ENCODE measurements around the gene KATNBL1.

The KATNBL1 gene

GRCh38 chr15:34209421-34210282, at the start of gene KATNBL1:
KATNBL1 (minus strand) TSS chr15:34210096; CDS start chr15:34163676, 46,420 bp downstream.
- in situ Hi-C loops (cut with HindIII; ENCODE audit: low sequenced_read_pairs) = no loop called here

GRCh38 chr15:34259566-34259965, 49.7 kb upstream of the KATNBL1 start:
- in situ Hi-C loops (cut with HindIII; ENCODE audit: low sequenced_read_pairs) = no loop called here

DNA sequence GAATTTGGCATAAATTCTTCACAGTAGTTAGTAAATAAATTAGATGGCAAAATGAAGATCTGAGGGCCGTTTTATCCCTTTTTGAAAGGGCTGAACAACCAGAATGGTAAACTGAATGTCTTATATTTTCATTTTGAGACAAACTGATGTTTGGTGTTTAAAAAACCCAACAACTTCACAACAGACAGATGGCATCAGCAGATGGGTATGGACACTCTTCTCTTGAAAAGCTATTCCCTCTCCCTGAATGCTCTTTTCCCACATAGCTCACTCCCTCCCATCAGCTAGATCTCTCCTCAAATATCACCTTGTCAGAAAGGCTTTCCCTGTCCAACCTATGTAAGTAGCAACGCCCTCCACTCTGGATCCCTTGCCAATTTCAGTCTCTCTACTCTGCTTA, 48.3 kb upstream of the KATNBL1 start:
- in situ Hi-C loops (cut with HindIII; ENCODE audit: low sequenced_read_pairs) = no loop called here

- in situ Hi-C loops (cut with HindIII; ENCODE audit: low sequenced_read_pairs) = no loop called here
Observed at GRCh38 chr15:34252545-34252944, 42.6 kb upstream of the KATNBL1 start.

- in situ Hi-C loops (cut with HindIII; ENCODE audit: low sequenced_read_pairs) = loop anchor here (5.0 kb wide), 1 partner anchor 49 kb away; no protein-coding TSS in a partner anchor
Observed at GRCh38 chr15:34248190-34248589, 38.3 kb upstream of the KATNBL1 start.

- in situ Hi-C loops (cut with HindIII; ENCODE audit: low sequenced_read_pairs) = loop anchor here (5.0 kb wide), 1 partner anchor 51 kb away; no protein-coding TSS in a partner anchor
Observed at GRCh38 chr15:34246276-34246976, 36.5 kb upstream of the KATNBL1 start.

DNA sequence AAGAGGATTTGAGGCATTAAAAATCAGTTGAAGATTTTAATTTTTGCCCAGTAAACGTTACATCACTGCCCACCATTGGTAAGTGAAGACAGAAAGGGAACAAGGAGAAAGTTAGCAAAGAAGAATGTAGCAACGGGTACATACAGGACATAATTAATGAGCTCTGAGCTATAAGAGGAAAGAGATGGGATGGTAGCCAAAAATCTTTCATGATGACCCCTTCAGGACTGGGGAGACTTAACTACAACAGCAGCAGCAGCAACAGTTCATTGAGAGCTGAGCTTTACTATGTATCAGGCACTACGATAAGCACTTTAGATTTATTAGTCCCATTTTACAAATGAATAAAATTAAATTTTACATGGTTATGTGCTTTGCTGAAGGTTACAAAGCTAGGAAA, 33.3 kb upstream of the KATNBL1 start:
- in situ Hi-C loops (cut with HindIII; ENCODE audit: low sequenced_read_pairs) = no loop called here

- in situ Hi-C loops (cut with HindIII; ENCODE audit: low sequenced_read_pairs) = no loop called here
Observed at GRCh38 chr15:34242331-34242710, 32.4 kb upstream of the KATNBL1 start.

DNA sequence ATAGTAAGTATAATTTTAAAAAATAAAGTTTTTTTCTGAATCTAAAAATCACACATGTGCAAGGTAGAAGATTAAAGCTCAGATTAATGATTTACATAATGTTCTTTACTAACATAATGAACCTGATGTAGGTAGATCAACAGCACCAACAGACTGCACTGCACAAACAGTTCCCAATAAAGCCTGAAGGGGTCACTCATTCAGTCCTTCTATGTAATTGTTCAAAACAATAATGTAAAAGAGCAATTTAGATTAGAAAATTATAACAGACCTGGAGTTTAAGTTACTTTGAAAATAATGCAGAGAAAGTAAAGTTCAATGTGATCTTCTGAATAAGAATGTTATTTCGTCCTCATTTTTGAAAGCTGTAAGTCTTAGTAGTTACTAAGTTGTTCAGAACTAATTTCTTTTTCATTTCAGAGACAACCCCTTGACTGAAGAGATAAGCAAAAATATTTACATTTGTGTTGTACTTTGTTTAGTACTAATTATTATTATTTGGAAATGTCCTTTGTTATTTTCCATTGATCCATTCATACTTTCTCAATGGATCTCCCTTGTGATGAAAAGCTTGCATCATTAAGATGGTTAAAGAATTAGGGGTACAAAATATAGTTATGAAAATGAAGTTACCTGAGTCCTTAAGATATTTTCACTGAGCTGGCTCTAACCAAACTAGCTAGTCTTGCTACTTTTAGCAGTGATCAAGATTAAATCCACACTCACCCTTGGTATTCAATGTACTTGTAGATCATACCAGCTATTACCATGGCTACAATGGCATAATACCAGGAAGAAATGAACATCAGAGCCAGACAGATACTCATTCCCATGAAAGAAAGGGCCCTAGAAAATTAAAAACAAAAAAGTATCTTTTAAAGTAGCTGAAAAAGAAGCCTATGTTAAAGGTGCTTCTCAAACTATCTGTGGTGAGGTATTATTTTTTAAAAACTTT, 31.8 kb upstream of the KATNBL1 start:
- in situ Hi-C loops (cut with HindIII; ENCODE audit: low sequenced_read_pairs) = no loop called here

- in situ Hi-C loops (cut with HindIII; ENCODE audit: low sequenced_read_pairs) = no loop called here
Observed at GRCh38 chr15:34240537-34240936, 30.6 kb upstream of the KATNBL1 start.

GRCh38 chr15:34239151-34239808, 29.4 kb upstream of the KATNBL1 start:
- in situ Hi-C loops (cut with HindIII; ENCODE audit: low sequenced_read_pairs) = no loop called here

GRCh38 chr15:34233614-34234013, 23.7 kb upstream of the KATNBL1 start:
- in situ Hi-C loops (cut with HindIII; ENCODE audit: low sequenced_read_pairs) = no loop called here

GRCh38 chr15:34223904-34224596, 14.2 kb upstream of the KATNBL1 start:
- in situ Hi-C loops (cut with HindIII; ENCODE audit: low sequenced_read_pairs) = loop anchor here (5.0 kb wide), 2 partner anchors 88 to 102 kb away; no protein-coding TSS in a partner anchor

- in situ Hi-C loops (cut with HindIII; ENCODE audit: low sequenced_read_pairs) = no loop called here
Observed at GRCh38 chr15:34217587-34218225, 7.8 kb upstream of the KATNBL1 start.

DNA sequence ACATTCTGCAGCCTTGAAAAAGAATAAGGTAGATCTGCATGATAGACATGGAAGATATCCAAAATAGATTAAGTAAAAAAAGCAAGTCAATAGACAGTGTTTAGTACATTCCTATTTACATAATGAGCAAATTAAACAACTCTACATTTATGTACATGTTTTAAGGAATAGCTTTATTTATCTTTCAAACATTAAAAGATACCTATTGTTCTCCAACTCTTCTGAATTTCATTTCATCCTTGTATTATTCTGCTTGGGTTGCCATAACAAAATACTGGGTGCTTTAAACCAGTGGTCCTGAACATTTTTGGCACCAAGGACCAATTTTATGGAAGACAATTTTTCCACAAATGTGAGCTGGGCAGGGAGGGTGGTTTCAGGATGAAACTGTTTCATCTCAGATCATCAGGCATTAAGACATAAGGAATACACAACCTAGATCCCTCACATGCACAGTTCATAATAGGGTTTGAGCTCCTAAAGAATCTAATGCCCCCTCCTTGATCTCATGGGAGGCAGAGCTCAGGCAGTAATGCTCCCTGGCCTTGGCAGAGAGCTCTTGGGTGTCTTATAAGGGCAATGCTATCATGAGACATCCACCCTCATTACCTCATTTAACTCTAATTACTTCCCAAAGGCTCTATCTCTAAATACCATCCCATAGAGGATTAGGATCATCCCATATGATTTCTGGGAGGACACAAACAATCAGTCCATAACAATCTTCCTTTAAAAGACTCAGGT, 6.8 kb upstream of the KATNBL1 start:
- in situ Hi-C loops (cut with HindIII; ENCODE audit: low sequenced_read_pairs) = no loop called here

DNA sequence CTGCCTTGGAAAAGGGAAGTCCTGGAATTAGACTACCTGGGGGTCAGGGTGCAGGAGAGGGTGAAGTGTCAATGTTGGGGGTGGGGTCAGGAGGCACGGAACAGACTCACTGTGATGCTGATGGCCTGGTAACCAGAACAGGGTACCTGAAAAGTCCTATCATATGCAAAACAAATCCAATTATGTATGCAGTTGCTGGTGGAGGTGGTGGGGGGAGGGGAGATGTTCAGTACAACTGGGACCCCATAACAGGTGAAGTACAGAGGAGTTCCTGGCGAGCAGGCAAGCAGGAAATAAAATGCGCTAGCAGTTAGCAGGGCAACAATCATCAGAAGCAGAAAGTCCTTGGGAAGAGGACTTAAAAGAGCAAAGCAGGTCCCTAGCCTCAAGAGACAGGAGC, 4.2 kb upstream of the KATNBL1 start:
- in situ Hi-C loops (cut with HindIII; ENCODE audit: low sequenced_read_pairs) = no loop called here

GRCh38 chr15:34213690-34214089, 3.8 kb upstream of the KATNBL1 start:
- in situ Hi-C loops (cut with HindIII; ENCODE audit: low sequenced_read_pairs) = no loop called here

GRCh38 chr15:34206011-34206410, 3.9 kb downstream of the KATNBL1 start:
- in situ Hi-C loops (cut with HindIII; ENCODE audit: low sequenced_read_pairs) = no loop called here

DNA sequence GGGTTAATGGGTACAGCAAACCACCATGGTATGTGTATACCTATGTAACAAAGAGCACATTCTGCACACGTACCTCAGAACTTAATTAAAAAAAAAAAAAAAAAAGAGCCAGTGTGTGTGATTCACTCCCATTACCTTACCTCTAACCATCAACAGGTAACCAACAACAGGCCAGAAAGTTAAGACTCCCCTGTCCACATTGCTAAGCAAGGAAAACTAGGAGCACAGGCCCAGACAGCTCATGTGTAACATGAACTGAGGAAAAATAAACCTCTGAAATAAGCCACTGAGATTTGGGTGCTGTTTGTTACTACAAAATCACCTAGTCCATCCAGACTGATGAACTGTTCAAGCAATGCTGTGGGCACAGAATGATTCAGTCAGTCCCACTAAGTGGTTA, 6.0 kb downstream of the KATNBL1 start:
- in situ Hi-C loops (cut with HindIII; ENCODE audit: low sequenced_read_pairs) = no loop called here
